HL-60 (cell line): ENCODE data around the gene CAPRIN2.

Experiments
- DNase-seq, 2 experiments: peaks; one replicate each; pipeline ENCODE4 v3.0.0-alpha.2; 2010 to 2020; ENCODE audit warnings: low read depth in 1 of 2, low spot score in 1 of 2
- H3K27ac ChIP-seq: fragments of 250-450 bp; sonication (Bioruptor Pico); replicated peaks from 2 replicates; pipeline ENCODE4 v1.5.1; 2020; ENCODE audit warnings: mild to moderate bottlenecking, moderate library complexity
- H3K27me3 ChIP-seq: fragments of 250-450 bp; sonication (Bioruptor Pico); 2 replicates; pipeline ENCODE4 v1.5.1; 2021; ENCODE audit warnings: mild to moderate bottlenecking, moderate library complexity; ENCODE audit not compliant: insufficient read depth, poor library complexity, severe bottlenecking
- H3K4me3 ChIP-seq: replicated peaks from 2 replicates; pipeline ENCODE4 v1.5.1; 2011; ENCODE audit warnings: mild to moderate bottlenecking, control low read depth, low read length; ENCODE audit not compliant: insufficient read depth
- GABPA ChIP-seq: IDR thresholded peaks from 2 replicates; pipeline ENCODE4 v1.6.1; 2012; ENCODE audit warnings: low read depth
- POLR2AphosphoS5 ChIP-seq: IDR thresholded peaks from 2 replicates; pipeline ENCODE4 v1.6.1; 2012; ENCODE audit warnings: low read depth
- SPI1 ChIP-seq: IDR thresholded peaks from 2 replicates; pipeline ENCODE4 v1.6.1; 2012; ENCODE audit warnings: low read depth, mild to moderate bottlenecking, borderline replicate concordance
- TF ChIP-seq, protein P1 (sequence below): IDR thresholded peaks from 2 replicates; pipeline ENCODE4 v1.6.1; 2012; ENCODE audit warnings: low read depth; ENCODE audit not compliant: insufficient replicate concordance
- TF ChIP-seq, protein P2 (sequence below): IDR thresholded peaks from one replicate; pipeline ENCODE4 v1.5.1; 2011; ENCODE audit warnings: low read length, control low read depth, inconsistent platforms; ENCODE audit not compliant: insufficient read depth

The CAPRIN2 gene

DNA sequence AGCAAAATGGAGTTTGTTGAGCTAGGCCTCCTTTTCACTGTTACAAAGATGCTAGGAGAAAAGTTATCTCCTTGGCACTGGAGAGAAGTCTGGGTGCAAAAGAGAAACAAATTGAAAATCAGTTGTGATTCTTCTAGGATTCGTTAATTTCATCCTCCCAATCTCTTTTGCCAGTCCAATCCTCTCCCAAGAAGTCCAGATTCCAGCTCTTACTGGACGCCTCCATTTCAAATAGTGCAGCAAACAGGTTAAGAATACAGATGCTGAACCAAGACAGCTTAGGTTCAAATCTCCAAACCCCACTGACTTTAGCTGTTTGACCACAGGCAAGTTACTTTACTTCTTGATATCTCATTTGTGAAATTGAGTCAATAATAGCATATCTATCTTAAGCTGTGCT is 34.0 kb upstream of the CAPRIN2 start:
- no peaks in the 10 kb centered on the region for H3K27me3 ChIP-seq
- no peak overlapping the region for H3K4me3 ChIP-seq
- TF ChIP-seq POLR2AphosphoS5 (no peak), SPI1 (no peak), GABPA (no peak)
- TF ChIP-seq, protein P1, sequence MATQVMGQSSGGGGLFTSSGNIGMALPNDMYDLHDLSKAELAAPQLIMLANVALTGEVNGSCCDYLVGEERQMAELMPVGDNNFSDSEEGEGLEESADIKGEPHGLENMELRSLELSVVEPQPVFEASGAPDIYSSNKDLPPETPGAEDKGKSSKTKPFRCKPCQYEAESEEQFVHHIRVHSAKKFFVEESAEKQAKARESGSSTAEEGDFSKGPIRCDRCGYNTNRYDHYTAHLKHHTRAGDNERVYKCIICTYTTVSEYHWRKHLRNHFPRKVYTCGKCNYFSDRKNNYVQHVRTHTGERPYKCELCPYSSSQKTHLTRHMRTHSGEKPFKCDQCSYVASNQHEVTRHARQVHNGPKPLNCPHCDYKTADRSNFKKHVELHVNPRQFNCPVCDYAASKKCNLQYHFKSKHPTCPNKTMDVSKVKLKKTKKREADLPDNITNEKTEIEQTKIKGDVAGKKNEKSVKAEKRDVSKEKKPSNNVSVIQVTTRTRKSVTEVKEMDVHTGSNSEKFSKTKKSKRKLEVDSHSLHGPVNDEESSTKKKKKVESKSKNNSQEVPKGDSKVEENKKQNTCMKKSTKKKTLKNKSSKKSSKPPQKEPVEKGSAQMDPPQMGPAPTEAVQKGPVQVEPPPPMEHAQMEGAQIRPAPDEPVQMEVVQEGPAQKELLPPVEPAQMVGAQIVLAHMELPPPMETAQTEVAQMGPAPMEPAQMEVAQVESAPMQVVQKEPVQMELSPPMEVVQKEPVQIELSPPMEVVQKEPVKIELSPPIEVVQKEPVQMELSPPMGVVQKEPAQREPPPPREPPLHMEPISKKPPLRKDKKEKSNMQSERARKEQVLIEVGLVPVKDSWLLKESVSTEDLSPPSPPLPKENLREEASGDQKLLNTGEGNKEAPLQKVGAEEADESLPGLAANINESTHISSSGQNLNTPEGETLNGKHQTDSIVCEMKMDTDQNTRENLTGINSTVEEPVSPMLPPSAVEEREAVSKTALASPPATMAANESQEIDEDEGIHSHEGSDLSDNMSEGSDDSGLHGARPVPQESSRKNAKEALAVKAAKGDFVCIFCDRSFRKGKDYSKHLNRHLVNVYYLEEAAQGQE, result no peak
- TF ChIP-seq, protein P2, sequence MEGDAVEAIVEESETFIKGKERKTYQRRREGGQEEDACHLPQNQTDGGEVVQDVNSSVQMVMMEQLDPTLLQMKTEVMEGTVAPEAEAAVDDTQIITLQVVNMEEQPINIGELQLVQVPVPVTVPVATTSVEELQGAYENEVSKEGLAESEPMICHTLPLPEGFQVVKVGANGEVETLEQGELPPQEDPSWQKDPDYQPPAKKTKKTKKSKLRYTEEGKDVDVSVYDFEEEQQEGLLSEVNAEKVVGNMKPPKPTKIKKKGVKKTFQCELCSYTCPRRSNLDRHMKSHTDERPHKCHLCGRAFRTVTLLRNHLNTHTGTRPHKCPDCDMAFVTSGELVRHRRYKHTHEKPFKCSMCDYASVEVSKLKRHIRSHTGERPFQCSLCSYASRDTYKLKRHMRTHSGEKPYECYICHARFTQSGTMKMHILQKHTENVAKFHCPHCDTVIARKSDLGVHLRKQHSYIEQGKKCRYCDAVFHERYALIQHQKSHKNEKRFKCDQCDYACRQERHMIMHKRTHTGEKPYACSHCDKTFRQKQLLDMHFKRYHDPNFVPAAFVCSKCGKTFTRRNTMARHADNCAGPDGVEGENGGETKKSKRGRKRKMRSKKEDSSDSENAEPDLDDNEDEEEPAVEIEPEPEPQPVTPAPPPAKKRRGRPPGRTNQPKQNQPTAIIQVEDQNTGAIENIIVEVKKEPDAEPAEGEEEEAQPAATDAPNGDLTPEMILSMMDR, result no peak
- DNase-seq, result no peak
- no peak overlapping the region for H3K27ac ChIP-seq

DNA sequence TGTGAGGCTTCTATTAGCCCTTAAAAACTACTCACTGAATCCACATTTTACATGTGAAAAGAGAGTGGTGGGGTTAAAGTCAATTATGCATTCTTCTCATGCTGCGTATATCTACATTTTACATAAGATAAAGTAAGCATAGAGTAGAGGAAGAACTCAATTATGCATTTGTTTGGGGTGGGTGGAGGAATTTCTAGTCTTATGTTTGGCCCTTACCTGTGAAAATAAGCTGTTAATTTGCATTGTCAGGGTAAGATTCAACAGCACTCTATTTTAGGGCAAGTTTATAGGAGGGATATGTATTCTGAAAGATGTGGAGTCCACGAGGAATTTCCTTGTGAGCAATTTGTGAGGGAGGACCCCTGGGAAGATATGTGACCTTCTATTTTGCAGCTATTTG is 30.9 kb upstream of the CAPRIN2 start:
- no peak overlapping the region for H3K27ac ChIP-seq
- H3K27me3 ChIP-seq, result no peaks in the 10 kb centered on the region
- H3K4me3 ChIP-seq, result no peak overlapping the region
- no peak for DNase-seq
- TF ChIP-seq GABPA (no peak), POLR2AphosphoS5 (no peak), SPI1 (no peak)
- TF ChIP-seq, protein P2, result no peak
- TF ChIP-seq, protein P1, result no peak

DNA sequence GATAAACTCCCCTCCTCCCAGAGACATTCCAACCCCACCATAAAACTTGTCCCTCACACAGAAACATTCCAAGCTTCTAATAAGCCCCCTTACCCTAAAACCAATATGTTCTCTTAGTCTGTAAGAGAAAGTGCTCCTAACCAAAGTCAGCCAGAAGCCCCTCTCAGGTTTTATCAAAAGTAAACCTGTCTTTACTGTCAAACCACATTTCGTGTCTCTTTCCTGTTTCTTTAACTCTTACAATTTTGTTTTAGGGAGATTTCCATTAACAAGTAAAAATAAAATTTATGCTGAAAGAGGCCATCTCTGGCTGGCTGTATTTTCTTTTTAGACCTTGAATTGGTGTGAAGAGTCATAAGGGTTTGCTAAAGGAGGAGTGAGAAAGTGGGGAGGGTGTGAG is 29.8 kb upstream of the CAPRIN2 start:
- Histone ChIP-seq H3K27me3 (no peaks in the 10 kb centered on the region), H3K27ac (no peak overlapping the region), H3K4me3 (no peak overlapping the region)
- DNase-seq, result no peak
- TF ChIP-seq, protein P1, result no peak
- TF ChIP-seq POLR2AphosphoS5, result no peak
- TF ChIP-seq, protein P2, result no peak
- TF ChIP-seq SPI1, result no peak
- TF ChIP-seq GABPA, result no peak
